SK-N-SH (cell line): ENCODE data around the gene ANKH. TPM values are rescaled to one million over a fixed set of nuclear protein-coding genes. Genes with fewer than 3 reads are reported as not detected.

Source experiments
- CTCF ChIA-PET: fragments of 300-600, 350-600 bp; formaldehyde crosslinking; extraction: SDS; loops from one replicate; lab custom pipeline; 2021; lab: Yijun Ruan, JAX
- POLR2A ChIA-PET: fragments of 350-600 bp; sonication (Branson Sonifier 250); formaldehyde crosslinking; extraction: SDS; loops from one replicate; lab custom pipeline; 2020; ENCODE audit warnings: antibody characterized with exemption, inconsistent platforms; lab: Yijun Ruan, JAX
- DNase-seq: peaks from one replicate; pipeline ENCODE4 v3.0.0; 2012
- H2AFZ ChIP-seq: fragments of 200-600 bp; sonication (generic); 2 replicates; pipeline ENCODE4 v1.8.1; 2016; ENCODE audit warnings: antibody characterized with exemption, mild to moderate bottlenecking, low read depth
- H3F3A ChIP-seq: fragments of 200-600 bp; sonication (generic); replicated peaks from 2 replicates; pipeline ENCODE3; 2016; ENCODE audit warnings: antibody characterized with exemption, mild to moderate bottlenecking; ENCODE audit not compliant: insufficient read depth
- H3K27ac ChIP-seq, 2 experiments: fragments of 200-500 bp in 1 of 2; fragments of 200-600 bp in 1 of 2; sonication (Bioruptor generic) in 1 of 2; sonication (generic), shearing (Covaris generic) in 1 of 2; 2 replicates each; pipeline versions ENCODE4 v1.5.1 to v1.6.1; 2014 to 2016; ENCODE audit warnings: low read depth in 2 of 2, inconsistent platforms in 1 of 2, low read length in 1 of 2, mild to moderate bottlenecking in 1 of 2, mixed read lengths in 1 of 2
- H3K27me3 ChIP-seq: fragments of 200-600 bp; sonication (generic), shearing (Covaris generic); 2 replicates; pipeline ENCODE4 v1.6.1; 2016; ENCODE audit warnings: mixed run types; ENCODE audit not compliant: insufficient read depth
- H3K36me3 ChIP-seq, 2 experiments: fragments of 200-500 bp in 1 of 2; fragments of 200-600 bp in 1 of 2; sonication (Bioruptor generic) in 1 of 2; sonication (generic) in 1 of 2; replicated peaks in 1 of 2; 2 replicates each; pipeline versions ENCODE3 to v1.5.1; 2014 to 2016; ENCODE audit warnings: low read length in 1 of 2, mild to moderate bottlenecking in 1 of 2; ENCODE audit not compliant: insufficient read depth in 2 of 2, control insufficient read depth in 1 of 2
- H3K4me1 ChIP-seq, 2 experiments: fragments of 200-500 bp in 1 of 2; fragments of 200-600 bp in 1 of 2; sonication (Bioruptor generic) in 1 of 2; sonication (generic), shearing (Covaris generic) in 1 of 2; 2 replicates each; pipeline versions ENCODE4 v1.5.1 to v1.6.1; 2014 to 2016; ENCODE audit warnings: low read depth in 1 of 2, low read length in 1 of 2, mixed run types in 1 of 2; ENCODE audit not compliant: insufficient read depth in 2 of 2, control insufficient read depth in 1 of 2
- H3K4me2 ChIP-seq: fragments of 200-600 bp; sonication (generic), shearing (Covaris generic); 2 replicates; pipeline ENCODE4 v1.6.1; 2017; ENCODE audit warnings: mixed run types
- H3K4me3 ChIP-seq, 2 experiments: fragments of 200-500 bp in 1 of 2; fragments of 200-600 bp in 1 of 2; sonication (Bioruptor generic) in 1 of 2; sonication (generic), shearing (Covaris generic) in 1 of 2; 2 replicates each; pipeline versions ENCODE4 v1.5.1 to v1.8.1; 2014 to 2016; ENCODE audit warnings: low read depth in 2 of 2, inconsistent platforms in 1 of 2, low read length in 1 of 2, mild to moderate bottlenecking in 1 of 2, mixed read lengths in 1 of 2, moderate library complexity in 1 of 2
- H3K79me2 ChIP-seq: fragments of 200-600 bp; sonication (generic); 2 replicates; pipeline ENCODE4 v1.8.1; 2017; ENCODE audit warnings: mild to moderate bottlenecking; ENCODE audit not compliant: insufficient read depth
- H3K9ac ChIP-seq: fragments of 200-600 bp; sonication (generic); 2 replicates; pipeline ENCODE4 v1.6.1; 2017; ENCODE audit warnings: mixed run types
- H3K9me2 ChIP-seq: fragments of 200-600 bp; sonication (generic); 2 replicates; pipeline ENCODE4 v1.6.1; 2017; ENCODE audit warnings: mixed run types
- H3K9me3 ChIP-seq: fragments of 200-600 bp; sonication (generic); 2 replicates; pipeline ENCODE4 v1.6.1; 2017; ENCODE audit warnings: mixed run types, mild to moderate bottlenecking, moderate library complexity
- H4K20me1 ChIP-seq: fragments of 200-600 bp; sonication (generic); 2 replicates; pipeline ENCODE4 v1.6.1; 2017; ENCODE audit warnings: mild to moderate bottlenecking, mixed run types; ENCODE audit not compliant: insufficient read depth
- CHD2 ChIP-seq: fragments of 150-350 bp; IDR thresholded peaks from 2 replicates; pipeline ENCODE4 v1.6.1; 2018; ENCODE audit warnings: low read length; ENCODE audit not compliant: partially characterized antibody
- ELF1 ChIP-seq: IDR thresholded peaks from 2 replicates; pipeline ENCODE4 v1.4.0; 2012
- FOXJ3 ChIP-seq: sonication (generic); formaldehyde crosslinking; IDR thresholded peaks from 2 replicates; pipeline ENCODE4 v1.5.1; 2020; ENCODE audit warnings: mild to moderate bottlenecking, missing genetic modification reagents
- FOXM1 ChIP-seq: IDR thresholded peaks from 2 replicates; pipeline ENCODE4 v1.4.0; 2012; ENCODE audit warnings: low read depth, mild to moderate bottlenecking
- GABPA ChIP-seq: IDR thresholded peaks from 2 replicates; pipeline ENCODE4 v1.4.0; 2012; ENCODE audit warnings: low read depth, mild to moderate bottlenecking
- GATA2 ChIP-seq: sonication (generic); formaldehyde crosslinking; IDR thresholded peaks from 2 replicates; pipeline ENCODE4 v1.5.0; 2020; ENCODE audit warnings: mild to moderate bottlenecking, missing genetic modification reagents
- MEF2A ChIP-seq: IDR thresholded peaks from 2 replicates; pipeline ENCODE4 v1.4.0; 2012; ENCODE audit warnings: low read depth, borderline replicate concordance
- MXI1 ChIP-seq: IDR thresholded peaks from 2 replicates; pipeline ENCODE4 v1.6.1; 2012; ENCODE audit warnings: mild to moderate bottlenecking, low read depth, low read length, improper control_type of control experiment
- POLR2AphosphoS5 ChIP-seq: IDR thresholded peaks from 2 replicates; pipeline ENCODE4 v1.6.1; 2012; ENCODE audit warnings: low read depth, low read length
- RXRA ChIP-seq: IDR thresholded peaks from 2 replicates; pipeline ENCODE4 v1.4.0; 2012; ENCODE audit warnings: low read depth, mild to moderate bottlenecking, borderline replicate concordance
- TEAD4 ChIP-seq: IDR thresholded peaks from 2 replicates; pipeline ENCODE4 v1.4.0; 2012; ENCODE audit warnings: mild to moderate bottlenecking, borderline replicate concordance; ENCODE audit not compliant: insufficient read depth
- WGBS: methylation state at CpG from one replicate; pipeline ENCODE4 v1.1.6; 2017; ENCODE audit warnings: low lambda C conversion rate; 5-methylcytosine and 5-hydroxymethylcytosine counted together
- polyA plus RNA-seq, 3 experiments: library from polyadenylated mRNA; depleted of rRNA; stranded (reverse); fragments of >200 nt; gene quantifications; 2 replicates each; pipeline ENCODE4 v1.2.3, GENCODE V29; 2012
- TF ChIP-seq, protein P1 (sequence below): IDR thresholded peaks from 2 replicates; pipeline ENCODE4 v1.6.1; 2012; ENCODE audit warnings: mild to moderate bottlenecking, low read depth, low read length, moderate library complexity
- TF ChIP-seq, protein P2 (sequence below): fragments of 150-350 bp; IDR thresholded peaks from 2 replicates; pipeline ENCODE4 v1.6.1; 2017; ENCODE audit warnings: antibody characterized with exemption, low read length, low read depth, borderline replicate concordance
- TF ChIP-seq, protein P3 (sequence below): IDR thresholded peaks from 2 replicates; pipeline ENCODE4 v1.4.0; 2012; ENCODE audit warnings: low read depth

Gene ANKH
- polyA plus RNA-seq, 1 of the 3 experiments (the other 2 are of a cell fraction), result 22.0 TPM

DNA sequence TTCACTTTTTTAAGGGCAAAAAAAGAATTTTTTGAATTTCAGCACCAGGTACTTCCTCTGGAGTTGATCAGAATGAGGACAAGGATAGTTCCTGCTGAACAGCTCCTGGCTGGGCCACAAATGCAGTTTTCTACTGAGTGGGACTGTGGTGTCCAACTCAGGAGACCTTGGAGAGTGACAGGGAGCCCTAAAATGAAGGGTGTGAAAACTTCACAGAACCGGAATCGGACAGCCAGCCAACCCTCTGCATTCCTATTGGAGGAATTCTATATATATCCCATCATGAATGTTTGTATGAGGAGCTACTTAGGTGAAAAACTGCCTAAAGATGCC lies 40.6 kb downstream of the ANKH start:
- WGBS, result 100% methylated on average over 2 of the region's 2 CpGs
- CTCF ChIA-PET, result interaction anchor here (1.2 to 2.7 kb wide), 2 partner anchors 14 to 19 kb away, joined by 4 to 6 read pairs; no protein-coding TSS in a partner anchor

DNA sequence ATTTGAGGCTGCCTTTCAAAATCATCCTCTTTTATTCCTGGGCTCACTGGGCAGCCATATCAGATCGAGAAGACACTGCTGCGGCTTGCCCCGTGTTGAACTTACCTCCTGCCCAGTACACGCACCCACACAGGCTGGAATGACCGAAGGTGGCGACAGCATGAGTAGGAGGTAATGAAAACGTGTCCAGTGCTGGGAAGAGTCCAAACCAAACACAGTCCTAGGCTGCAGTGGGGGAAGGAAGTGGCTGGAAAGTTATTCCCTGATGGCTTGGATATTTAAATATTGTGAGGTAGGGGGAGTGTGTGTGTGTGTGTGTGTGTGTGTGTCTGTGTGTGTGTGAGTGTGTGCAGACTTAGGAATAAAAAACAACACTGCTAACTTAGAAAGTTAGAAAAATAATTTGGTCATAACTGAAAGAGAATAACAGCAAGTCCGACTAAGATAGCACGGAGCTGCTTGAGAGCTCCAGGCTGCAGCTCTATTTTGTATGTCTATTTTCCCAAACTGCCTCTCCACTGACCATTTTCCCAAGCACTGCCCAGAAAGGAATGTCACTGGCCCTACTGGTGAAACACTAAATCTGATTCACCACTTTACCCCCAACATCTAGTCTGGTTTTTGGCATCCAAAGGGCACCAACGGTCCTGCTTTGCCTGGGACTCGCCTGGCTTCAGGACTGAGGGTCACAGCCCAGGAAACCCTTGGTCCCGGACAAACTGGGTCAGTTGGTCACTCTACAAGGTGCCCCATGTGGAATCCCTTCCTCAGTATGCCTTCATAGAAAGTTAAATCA lies 41.2 kb downstream of the ANKH start:
- Histone ChIP-seq H3K4me2 (no peak overlapping the region), H3K4me1 (no peaks in the 10 kb centered on the region), H3F3A (no peaks in the 10 kb centered on the region), H3K9me2 (no peaks in the 10 kb centered on the region), H4K20me1 (no peaks in the 10 kb centered on the region; the same call in 1 of the 2 replicates), H3K9ac (no peak overlapping the region), H3K9me3 (no peaks in the 10 kb centered on the region), H3K27ac (no peak overlapping the region), H3K27me3 (no peaks in the 10 kb centered on the region), H3K36me3 (peaks cover 0 to 5% of the 10 kb centered on the region in 2 experiments), H2AFZ (no peak overlapping the region), H3K79me2 (no peaks in the 10 kb centered on the region; the same call in none of the 2 replicates), H3K4me3 (no peak overlapping the region)
- CTCF ChIA-PET, result interaction anchor here (1.2 to 2.7 kb wide), 2 partner anchors 15 to 19 kb away, joined by 4 to 6 read pairs; no protein-coding TSS in a partner anchor
- POLR2A ChIA-PET, result no interaction called here
- no peak for TF ChIP-seq GABPA
- no peak for TF ChIP-seq FOXJ3
- TF ChIP-seq, protein P1, sequence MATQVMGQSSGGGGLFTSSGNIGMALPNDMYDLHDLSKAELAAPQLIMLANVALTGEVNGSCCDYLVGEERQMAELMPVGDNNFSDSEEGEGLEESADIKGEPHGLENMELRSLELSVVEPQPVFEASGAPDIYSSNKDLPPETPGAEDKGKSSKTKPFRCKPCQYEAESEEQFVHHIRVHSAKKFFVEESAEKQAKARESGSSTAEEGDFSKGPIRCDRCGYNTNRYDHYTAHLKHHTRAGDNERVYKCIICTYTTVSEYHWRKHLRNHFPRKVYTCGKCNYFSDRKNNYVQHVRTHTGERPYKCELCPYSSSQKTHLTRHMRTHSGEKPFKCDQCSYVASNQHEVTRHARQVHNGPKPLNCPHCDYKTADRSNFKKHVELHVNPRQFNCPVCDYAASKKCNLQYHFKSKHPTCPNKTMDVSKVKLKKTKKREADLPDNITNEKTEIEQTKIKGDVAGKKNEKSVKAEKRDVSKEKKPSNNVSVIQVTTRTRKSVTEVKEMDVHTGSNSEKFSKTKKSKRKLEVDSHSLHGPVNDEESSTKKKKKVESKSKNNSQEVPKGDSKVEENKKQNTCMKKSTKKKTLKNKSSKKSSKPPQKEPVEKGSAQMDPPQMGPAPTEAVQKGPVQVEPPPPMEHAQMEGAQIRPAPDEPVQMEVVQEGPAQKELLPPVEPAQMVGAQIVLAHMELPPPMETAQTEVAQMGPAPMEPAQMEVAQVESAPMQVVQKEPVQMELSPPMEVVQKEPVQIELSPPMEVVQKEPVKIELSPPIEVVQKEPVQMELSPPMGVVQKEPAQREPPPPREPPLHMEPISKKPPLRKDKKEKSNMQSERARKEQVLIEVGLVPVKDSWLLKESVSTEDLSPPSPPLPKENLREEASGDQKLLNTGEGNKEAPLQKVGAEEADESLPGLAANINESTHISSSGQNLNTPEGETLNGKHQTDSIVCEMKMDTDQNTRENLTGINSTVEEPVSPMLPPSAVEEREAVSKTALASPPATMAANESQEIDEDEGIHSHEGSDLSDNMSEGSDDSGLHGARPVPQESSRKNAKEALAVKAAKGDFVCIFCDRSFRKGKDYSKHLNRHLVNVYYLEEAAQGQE, result no peak
- TF ChIP-seq RXRA, result no peak
- no peak for TF ChIP-seq FOXM1
- TF ChIP-seq MEF2A, result no peak
- no peak for TF ChIP-seq TEAD4
- TF ChIP-seq, protein P2, sequence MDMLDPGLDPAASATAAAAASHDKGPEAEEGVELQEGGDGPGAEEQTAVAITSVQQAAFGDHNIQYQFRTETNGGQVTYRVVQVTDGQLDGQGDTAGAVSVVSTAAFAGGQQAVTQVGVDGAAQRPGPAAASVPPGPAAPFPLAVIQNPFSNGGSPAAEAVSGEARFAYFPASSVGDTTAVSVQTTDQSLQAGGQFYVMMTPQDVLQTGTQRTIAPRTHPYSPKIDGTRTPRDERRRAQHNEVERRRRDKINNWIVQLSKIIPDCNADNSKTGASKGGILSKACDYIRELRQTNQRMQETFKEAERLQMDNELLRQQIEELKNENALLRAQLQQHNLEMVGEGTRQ, result no peak
- no peak for TF ChIP-seq GATA2 (CRISPR knock-in tag)
- no peak for TF ChIP-seq POLR2AphosphoS5
- TF ChIP-seq, protein P3, sequence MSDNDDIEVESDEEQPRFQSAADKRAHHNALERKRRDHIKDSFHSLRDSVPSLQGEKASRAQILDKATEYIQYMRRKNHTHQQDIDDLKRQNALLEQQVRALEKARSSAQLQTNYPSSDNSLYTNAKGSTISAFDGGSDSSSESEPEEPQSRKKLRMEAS, result no peak
- TF ChIP-seq CHD2, result no peak
- TF ChIP-seq ELF1, result no peak
- no peak for TF ChIP-seq MXI1
- no peak for DNase-seq
- WGBS, result 92% methylated on average over 12 of the region's 12 CpGs

More for the DNA sequence above, 40.6 kb downstream of the ANKH start:
- Histone ChIP-seq H3K27me3 (no peaks in the 10 kb centered on the region), H3K4me1 (no peaks in the 10 kb centered on the region), H3K27ac (no peak overlapping the region), H3K36me3 (peaks cover 0 to 5% of the 10 kb centered on the region in 2 experiments), H3K9me3 (no peaks in the 10 kb centered on the region), H3K9ac (no peak overlapping the region), H4K20me1 (no peaks in the 10 kb centered on the region; the same call in 1 of the 2 replicates), H3K9me2 (no peaks in the 10 kb centered on the region), H3K4me3 (no peak overlapping the region), H2AFZ (no peak overlapping the region), H3F3A (no peaks in the 10 kb centered on the region), H3K4me2 (no peak overlapping the region), H3K79me2 (no peaks in the 10 kb centered on the region; the same call in none of the 2 replicates)
- TF ChIP-seq, protein P1, result peak; percentile 52; the same call in 1 of the 2 replicates
- no peak for TF ChIP-seq GATA2 (CRISPR knock-in tag)
- POLR2A ChIA-PET, result no interaction called here
- DNase-seq, result no peak
